ENCODE data around the gene NUBP1.

The NUBP1 gene

DNA sequence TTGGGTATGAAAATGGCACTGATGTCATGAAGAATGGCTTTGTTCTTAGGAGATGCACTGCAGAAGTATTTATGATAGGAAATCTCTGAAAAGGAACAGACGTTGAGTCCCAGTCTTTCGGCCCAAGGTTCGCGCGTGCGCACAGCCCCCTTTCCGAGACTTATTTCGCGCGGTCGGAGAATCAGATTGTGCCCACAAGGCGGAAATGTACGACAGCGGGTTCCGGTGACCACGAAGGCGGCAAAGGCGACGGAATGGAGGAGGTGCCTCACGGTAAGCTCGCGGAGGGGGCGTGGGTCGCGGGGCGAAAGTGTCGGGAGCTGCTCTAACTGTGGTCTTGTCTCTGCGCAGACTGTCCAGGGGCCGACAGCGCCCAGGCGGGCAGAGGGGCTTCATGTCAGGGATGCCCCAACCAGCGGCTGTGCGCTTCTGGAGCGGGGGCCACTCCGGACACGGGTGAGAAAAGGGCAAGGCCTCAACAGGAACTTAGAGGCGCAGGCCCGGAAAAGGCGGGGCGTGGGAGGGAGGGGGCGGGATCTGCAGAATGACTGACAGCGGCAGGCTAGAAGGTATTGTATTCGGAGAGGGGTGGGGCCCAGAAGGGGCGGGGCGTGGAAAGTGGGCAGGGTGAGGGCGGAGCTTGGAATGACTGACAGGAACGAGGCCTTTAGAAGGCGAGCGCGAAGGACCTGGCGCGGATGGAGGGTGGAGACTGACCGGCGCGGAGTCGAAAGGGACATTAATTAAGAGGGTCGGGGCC, at the start of gene NUBP1:
TSS of gene NUBP1 (plus strand) at position 233 of the 760 bp plus-strand sequence. CDS start at position 255, 22 bp downstream.
- Histone ChIP-seq H3K36me3 (ENCODE audit: insufficient read depth, low read length) (no peaks in the 10 kb centered on the region), H3K79me2 (ENCODE audit: control insufficient read depth, insufficient read depth, low read length, unreplicated experiment) (no peaks in the 10 kb centered on the region), H3K27ac (ENCODE audit: low read depth, low read length) (peak within 1 kb of the TSS; percentile 88), H3K4me3 (ENCODE audit: low read depth, low read length) (peak within 1 kb of the TSS; percentile 79), H2AFZ (ENCODE audit: low read length, unreplicated experiment) (peak within 1 kb of the TSS; percentile 86), H3K4me1 (ENCODE audit: control insufficient read depth, insufficient read depth, low read length, unreplicated experiment) (peaks cover 6% of the 10 kb centered on the region), H3K27me3 (ENCODE audit: insufficient read depth, low read length) (no peaks in the 10 kb centered on the region)

DNA sequence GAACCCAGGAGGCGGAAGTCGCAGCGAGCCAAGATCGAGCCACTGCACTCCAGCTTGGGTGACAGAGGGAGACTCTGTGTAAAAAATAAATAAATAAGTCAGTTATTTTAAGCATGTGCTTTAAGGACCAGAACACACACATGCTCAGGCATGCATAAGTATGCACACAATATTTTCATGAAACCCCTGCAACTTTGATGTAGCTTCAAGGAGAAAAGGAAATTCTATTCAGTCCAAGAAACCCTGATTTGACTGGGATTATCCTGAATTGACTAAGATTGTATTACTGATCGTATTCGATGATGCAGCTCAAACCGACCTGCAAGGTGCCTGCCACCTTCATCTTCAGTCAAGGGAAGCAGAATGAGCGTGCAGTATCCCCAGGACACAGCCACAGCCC, 49.8 kb upstream of the NUBP1 start:
- Histone ChIP-seq H3K4me3 (ENCODE audit: low read depth, low read length) (no peak overlapping the region), H3K4me1 (ENCODE audit: control insufficient read depth, insufficient read depth, low read length, unreplicated experiment) (no peaks in the 10 kb centered on the region), H2AFZ (ENCODE audit: low read length, unreplicated experiment) (no peak overlapping the region), H3K79me2 (ENCODE audit: control insufficient read depth, insufficient read depth, low read length, unreplicated experiment) (no peaks in the 10 kb centered on the region), H3K27me3 (ENCODE audit: insufficient read depth, low read length) (peaks cover 34% of the 10 kb centered on the region), H3K36me3 (ENCODE audit: insufficient read depth, low read length) (no peaks in the 10 kb centered on the region), H3K27ac (ENCODE audit: low read depth, low read length) (no peak overlapping the region)

DNA sequence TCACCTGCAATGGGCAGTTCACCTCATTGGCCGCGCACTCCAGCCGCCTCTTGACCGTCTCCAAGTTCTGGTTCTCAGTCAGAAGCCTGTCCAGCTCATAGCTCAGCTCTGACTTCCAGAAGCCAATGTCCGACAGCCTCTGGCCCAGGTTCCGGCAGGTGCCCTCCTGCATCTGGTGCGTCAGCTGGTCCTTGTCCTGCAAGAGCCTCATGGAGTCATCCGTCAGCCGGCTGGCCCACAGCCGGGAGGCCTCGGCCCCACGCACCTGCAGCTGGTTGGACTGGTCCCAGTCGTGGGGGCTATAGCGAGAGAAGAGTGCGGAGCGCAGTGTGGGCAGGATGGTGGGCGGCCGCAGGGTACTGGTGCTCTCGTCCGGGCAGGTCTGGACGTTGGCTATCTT, 49.3 kb upstream of the NUBP1 start:
- H2AFZ ChIP-seq (ENCODE audit: low read length, unreplicated experiment), result no peak overlapping the region
- no peaks in the 10 kb centered on the region for H3K79me2 ChIP-seq (ENCODE audit: control insufficient read depth, insufficient read depth, low read length, unreplicated experiment)
- no peaks in the 10 kb centered on the region for H3K4me1 ChIP-seq (ENCODE audit: control insufficient read depth, insufficient read depth, low read length, unreplicated experiment)
- H3K27ac ChIP-seq (ENCODE audit: low read depth, low read length), result no peak overlapping the region
- peaks cover 34% of the 10 kb centered on the region for H3K27me3 ChIP-seq (ENCODE audit: insufficient read depth, low read length)
- no peak overlapping the region for H3K4me3 ChIP-seq (ENCODE audit: low read depth, low read length)
- H3K36me3 ChIP-seq (ENCODE audit: insufficient read depth, low read length), result no peaks in the 10 kb centered on the region

DNA sequence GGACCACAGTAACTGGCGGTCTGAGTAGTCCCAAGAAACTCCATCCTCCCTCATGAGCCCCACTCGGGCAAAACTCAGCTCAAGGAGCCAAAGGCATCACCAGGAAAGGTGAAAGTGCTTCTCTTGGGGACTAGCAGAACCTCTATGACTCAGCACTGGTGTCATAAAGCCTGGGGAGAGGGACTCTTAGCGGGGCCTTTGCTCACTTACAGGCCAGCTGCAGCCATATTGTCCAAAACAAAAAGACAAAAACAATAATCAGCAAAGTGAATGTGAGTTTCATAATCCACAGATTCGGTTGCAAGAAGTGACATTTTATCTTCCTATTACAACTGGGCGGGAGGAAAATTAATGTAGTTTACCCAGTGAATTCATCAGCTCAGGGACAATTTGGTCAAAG, 48.8 kb upstream of the NUBP1 start, which contains the start of gene TEKT5:
TSS of gene TEKT5 (minus strand) at position 101 of the 400 bp plus-strand sequence. CDS start at position 44, 57 bp downstream.
- Histone ChIP-seq H3K4me1 (ENCODE audit: control insufficient read depth, insufficient read depth, low read length, unreplicated experiment) (no peaks in the 10 kb centered on the region), H3K27me3 (ENCODE audit: insufficient read depth, low read length) (peaks cover 34% of the 10 kb centered on the region), H3K79me2 (ENCODE audit: control insufficient read depth, insufficient read depth, low read length, unreplicated experiment) (no peaks in the 10 kb centered on the region), H2AFZ (ENCODE audit: low read length, unreplicated experiment) (no peak within 1 kb of the TSS), H3K27ac (ENCODE audit: low read depth, low read length) (no peak within 1 kb of the TSS), H3K36me3 (ENCODE audit: insufficient read depth, low read length) (no peaks in the 10 kb centered on the region), H3K4me3 (ENCODE audit: low read depth, low read length) (no peak within 1 kb of the TSS)

DNA sequence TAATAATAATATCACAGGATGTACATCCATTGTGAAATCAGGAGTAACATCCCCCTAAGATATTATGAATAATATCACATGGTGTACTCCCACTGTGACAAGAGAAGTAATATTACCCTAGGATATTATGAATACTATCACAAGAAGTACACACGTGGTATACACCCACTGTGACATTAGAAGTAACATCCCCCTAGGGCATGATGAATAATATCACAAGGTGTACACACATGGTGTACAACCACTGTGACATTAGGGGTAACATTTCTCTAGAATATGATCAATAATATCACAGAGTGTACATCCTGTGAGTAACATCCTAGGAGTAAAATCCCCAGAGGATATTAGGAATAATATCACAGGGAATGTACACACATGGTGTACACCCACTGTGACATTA, 43.9 kb upstream of the NUBP1 start:
- H2AFZ ChIP-seq (ENCODE audit: low read length, unreplicated experiment), result no peak overlapping the region
- H3K27me3 ChIP-seq (ENCODE audit: insufficient read depth, low read length), result peaks cover 10% of the 10 kb centered on the region; the same call in 1 of the 2 replicates
- no peaks in the 10 kb centered on the region for H3K79me2 ChIP-seq (ENCODE audit: control insufficient read depth, insufficient read depth, low read length, unreplicated experiment)
- no peaks in the 10 kb centered on the region for H3K4me1 ChIP-seq (ENCODE audit: control insufficient read depth, insufficient read depth, low read length, unreplicated experiment)
- no peak overlapping the region for H3K27ac ChIP-seq (ENCODE audit: low read depth, low read length)
- no peak overlapping the region for H3K4me3 ChIP-seq (ENCODE audit: low read depth, low read length)
- no peaks in the 10 kb centered on the region for H3K36me3 ChIP-seq (ENCODE audit: insufficient read depth, low read length)

DNA sequence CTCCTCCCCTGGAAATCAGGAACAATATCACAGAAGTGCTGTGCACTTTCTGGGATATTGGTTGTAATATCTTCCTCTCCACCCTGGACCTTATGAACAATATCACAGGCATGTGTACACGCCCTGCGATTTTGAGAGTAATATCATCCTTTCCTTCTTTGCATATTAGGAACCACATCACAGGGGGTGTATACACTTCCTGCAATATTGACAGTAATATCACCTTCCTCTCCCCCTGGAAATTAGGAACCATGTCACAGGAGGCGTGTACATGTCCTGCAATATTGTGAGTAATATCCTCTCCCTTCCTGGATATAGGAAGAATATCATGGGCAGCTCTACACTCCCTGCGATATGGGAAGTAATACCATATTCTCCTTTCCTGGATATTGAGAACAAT, 34.7 kb upstream of the NUBP1 start:
- peaks cover 5% of the 10 kb centered on the region; the same call in 1 of the 2 replicates for H3K27me3 ChIP-seq (ENCODE audit: insufficient read depth, low read length)
- H3K36me3 ChIP-seq (ENCODE audit: insufficient read depth, low read length), result no peaks in the 10 kb centered on the region
- no peaks in the 10 kb centered on the region for H3K79me2 ChIP-seq (ENCODE audit: control insufficient read depth, insufficient read depth, low read length, unreplicated experiment)
- H3K4me1 ChIP-seq (ENCODE audit: control insufficient read depth, insufficient read depth, low read length, unreplicated experiment), result no peaks in the 10 kb centered on the region
- H3K27ac ChIP-seq (ENCODE audit: low read depth, low read length), result no peak overlapping the region
- H3K4me3 ChIP-seq (ENCODE audit: low read depth, low read length), result no peak overlapping the region
- no peak overlapping the region for H2AFZ ChIP-seq (ENCODE audit: low read length, unreplicated experiment)

DNA sequence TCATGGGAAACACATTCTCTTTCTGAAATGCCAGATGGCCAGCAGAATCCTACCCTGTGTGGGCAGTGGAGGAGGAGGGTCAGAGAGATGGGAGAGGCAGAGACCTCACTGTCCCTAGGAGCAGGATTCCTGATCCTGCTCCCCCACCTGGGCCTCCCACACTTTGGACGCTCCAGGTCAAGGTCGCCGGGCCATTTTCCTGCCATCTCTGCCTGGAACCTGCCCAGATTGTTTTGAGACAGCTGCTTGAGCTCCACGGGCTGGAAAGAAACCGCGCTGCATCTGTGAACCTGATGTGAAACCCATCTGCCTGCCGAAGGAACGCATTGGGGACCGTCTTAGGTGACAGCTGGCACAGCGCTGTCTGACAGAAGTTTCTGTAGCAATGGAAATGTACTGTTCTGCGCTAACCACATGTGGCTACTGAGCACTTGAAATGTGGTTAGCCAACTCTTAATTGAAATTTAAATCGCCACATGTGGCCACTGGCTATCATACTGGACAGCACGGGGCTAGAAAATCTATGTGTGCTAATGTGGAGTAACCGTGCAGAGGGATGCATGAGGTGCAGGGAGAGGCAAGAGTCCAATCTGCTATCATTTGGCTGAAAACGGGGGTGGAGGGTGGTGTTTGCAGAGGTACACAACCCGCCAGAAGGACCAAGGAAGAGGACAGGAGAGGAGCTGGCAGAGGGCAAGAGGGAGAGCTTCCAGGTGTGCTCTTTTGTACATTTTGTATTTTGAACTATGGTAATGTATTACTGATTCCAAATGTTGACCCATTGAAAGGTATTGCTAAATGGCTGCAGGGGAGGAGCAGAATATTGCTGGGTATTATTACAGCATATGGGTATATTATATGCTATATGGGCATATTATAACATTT, 15.4 kb upstream of the NUBP1 start:
- Histone ChIP-seq H3K79me2 (ENCODE audit: control insufficient read depth, insufficient read depth, low read length, unreplicated experiment) (no peaks in the 10 kb centered on the region), H2AFZ (ENCODE audit: low read length, unreplicated experiment) (no peak overlapping the region)

DNA sequence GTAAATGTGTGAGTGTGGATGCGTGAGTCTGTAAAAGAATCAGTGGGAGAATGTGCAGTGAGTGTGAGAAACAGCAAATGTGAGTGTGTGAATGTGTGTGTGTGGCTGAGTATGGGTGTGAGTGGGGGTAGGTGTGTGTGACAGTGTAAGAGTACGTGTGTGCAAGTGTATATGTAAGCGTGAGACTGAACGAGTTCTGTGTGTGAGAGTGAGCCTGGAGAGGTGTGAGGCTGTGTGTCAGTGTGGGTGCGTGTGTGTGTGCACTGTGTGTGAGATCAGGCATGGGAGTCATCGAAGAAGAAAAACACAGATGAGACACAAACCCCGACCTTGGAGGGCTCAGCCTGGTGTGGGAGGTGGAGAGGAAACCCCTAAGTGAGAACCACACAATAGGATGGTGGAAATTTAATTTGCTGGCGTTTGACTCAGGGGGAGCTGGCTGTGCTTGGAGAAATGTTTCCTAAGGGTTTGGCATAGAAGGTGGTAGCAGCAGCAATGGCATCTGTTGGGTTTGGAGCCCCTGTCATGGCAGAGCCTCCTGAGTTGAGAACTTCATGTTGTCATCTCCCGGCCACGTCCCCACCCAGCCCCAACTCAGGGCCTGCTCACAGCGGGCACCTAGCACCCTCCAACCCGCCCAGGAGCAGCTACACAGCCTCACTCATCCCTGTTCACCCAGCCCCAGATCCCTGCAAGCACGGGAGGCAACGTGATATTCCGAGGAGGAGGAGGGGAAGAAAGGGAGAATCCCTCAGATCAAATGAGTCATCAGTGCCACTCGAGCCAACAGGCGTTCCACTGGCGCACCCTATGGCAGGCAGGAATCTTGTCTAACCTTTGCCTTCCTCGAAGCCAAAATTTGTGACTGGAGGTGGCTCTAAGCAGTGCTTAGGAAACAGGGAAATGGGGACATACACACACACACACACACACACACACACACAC, 14.3 kb upstream of the NUBP1 start:
- Histone ChIP-seq H3K4me3 (ENCODE audit: low read depth, low read length) (no peak overlapping the region), H3K27ac (ENCODE audit: low read depth, low read length) (no peak overlapping the region), H3K36me3 (ENCODE audit: insufficient read depth, low read length) (no peaks in the 10 kb centered on the region), H3K4me1 (ENCODE audit: control insufficient read depth, insufficient read depth, low read length, unreplicated experiment) (peaks cover 3% of the 10 kb centered on the region), H3K27me3 (ENCODE audit: insufficient read depth, low read length) (no peaks in the 10 kb centered on the region), H3K79me2 (ENCODE audit: control insufficient read depth, insufficient read depth, low read length, unreplicated experiment) (no peaks in the 10 kb centered on the region), H2AFZ (ENCODE audit: low read length, unreplicated experiment) (no peak overlapping the region)

More for the DNA sequence above, 15.4 kb upstream of the NUBP1 start:
- no peak overlapping the region for H3K4me3 ChIP-seq (ENCODE audit: low read depth, low read length)
- H3K36me3 ChIP-seq (ENCODE audit: insufficient read depth, low read length), result no peaks in the 10 kb centered on the region
- H3K27ac ChIP-seq (ENCODE audit: low read depth, low read length), result no peak overlapping the region
- peaks cover 3% of the 10 kb centered on the region for H3K4me1 ChIP-seq (ENCODE audit: control insufficient read depth, insufficient read depth, low read length, unreplicated experiment)
- no peaks in the 10 kb centered on the region for H3K27me3 ChIP-seq (ENCODE audit: insufficient read depth, low read length)

DNA sequence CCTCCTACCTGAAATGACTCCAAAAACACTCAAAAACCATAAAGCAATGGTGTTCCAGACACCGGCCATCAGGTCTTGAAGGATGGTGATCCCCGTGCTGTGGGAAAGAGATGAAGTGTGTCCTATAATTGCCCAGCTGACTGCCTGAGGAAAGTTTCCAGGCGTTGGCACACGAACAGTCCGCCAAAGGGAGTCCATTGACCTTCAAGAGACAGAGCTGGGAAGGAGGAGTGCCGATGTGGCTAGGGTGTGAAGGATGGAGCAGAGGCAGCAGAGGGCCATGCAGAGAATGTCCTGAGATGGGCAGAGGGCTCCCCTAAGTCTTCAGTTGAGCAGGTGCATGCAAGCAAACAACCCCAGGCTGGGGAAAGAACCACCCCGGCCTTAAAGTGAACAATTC, 11.9 kb upstream of the NUBP1 start:
- no peak overlapping the region for H2AFZ ChIP-seq (ENCODE audit: low read length, unreplicated experiment)
- H3K79me2 ChIP-seq (ENCODE audit: control insufficient read depth, insufficient read depth, low read length, unreplicated experiment), result no peaks in the 10 kb centered on the region
- H3K27me3 ChIP-seq (ENCODE audit: insufficient read depth, low read length), result no peaks in the 10 kb centered on the region
- H3K4me3 ChIP-seq (ENCODE audit: low read depth, low read length), result no peak overlapping the region
- H3K36me3 ChIP-seq (ENCODE audit: insufficient read depth, low read length), result no peaks in the 10 kb centered on the region
- peaks cover 3% of the 10 kb centered on the region for H3K4me1 ChIP-seq (ENCODE audit: control insufficient read depth, insufficient read depth, low read length, unreplicated experiment)
- H3K27ac ChIP-seq (ENCODE audit: low read depth, low read length), result no peak overlapping the region

DNA sequence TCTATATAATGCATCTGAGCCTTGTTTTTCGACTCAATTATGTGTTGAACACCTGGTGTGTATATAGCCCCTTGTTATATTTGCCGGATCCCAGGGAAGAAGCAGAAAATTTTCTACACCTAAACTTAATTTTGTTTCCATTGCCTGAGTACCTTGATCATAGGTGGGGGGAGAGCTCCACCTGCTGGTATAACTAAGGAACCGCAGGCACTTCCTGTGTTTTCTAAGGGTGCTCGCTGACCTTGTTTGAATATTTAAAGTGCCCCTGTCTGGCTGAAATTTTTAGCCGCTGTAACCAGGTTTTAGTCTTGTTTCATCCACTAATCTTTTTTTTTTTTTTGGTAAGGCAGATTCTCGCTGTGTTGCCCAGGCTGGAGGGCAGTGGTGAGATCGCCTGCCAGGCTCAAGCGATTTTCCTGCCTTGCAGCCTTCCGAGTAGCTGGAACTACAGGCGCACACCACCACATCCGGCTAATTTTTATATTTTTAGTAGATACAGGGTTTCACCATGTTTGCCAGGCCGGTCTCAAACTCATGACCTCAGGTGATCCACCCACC, 6.5 kb upstream of the NUBP1 start:
- Histone ChIP-seq H3K79me2 (ENCODE audit: control insufficient read depth, insufficient read depth, low read length, unreplicated experiment) (no peaks in the 10 kb centered on the region), H3K27me3 (ENCODE audit: insufficient read depth, low read length) (no peaks in the 10 kb centered on the region), H3K36me3 (ENCODE audit: insufficient read depth, low read length) (no peaks in the 10 kb centered on the region), H3K4me1 (ENCODE audit: control insufficient read depth, insufficient read depth, low read length, unreplicated experiment) (peaks cover 15% of the 10 kb centered on the region), H3K4me3 (ENCODE audit: low read depth, low read length) (no peak overlapping the region), H2AFZ (ENCODE audit: low read length, unreplicated experiment) (peak overlapping the region; percentile 35), H3K27ac (ENCODE audit: low read depth, low read length) (no peak overlapping the region)

Measured in ACC112 (cell line).